Cerebellar nuclear complex (tissue), 1 donor: ENCODE results near the gene C11orf58.

ENCODE experiments used
- DNase-seq, 2 experiments: peaks; one replicate each; lab custom pipeline; 2025; lab: John Stamatoyannopoulos, UW

Gene C11orf58

DNA sequence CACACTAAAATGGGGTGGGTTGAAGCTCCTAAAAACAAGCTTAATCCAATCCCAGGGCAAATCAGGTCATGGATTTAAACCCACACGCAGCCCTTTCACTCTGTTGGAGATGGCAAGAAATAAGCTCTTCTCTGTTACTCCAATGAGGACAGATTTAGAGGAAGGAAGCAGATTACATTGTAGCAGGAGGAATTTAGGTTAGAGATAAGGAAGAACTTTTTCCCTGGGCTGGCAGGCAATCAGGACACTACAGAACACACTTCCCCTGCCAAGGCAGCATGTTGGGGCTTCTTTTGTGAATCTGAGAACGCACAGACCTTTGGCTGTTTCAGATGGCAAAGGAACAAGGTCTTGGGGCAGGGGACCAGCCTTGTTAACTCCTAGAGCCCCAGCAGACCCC is 46.2 kb downstream of the C11orf58 start:
- no peak for DNase-seq

DNA sequence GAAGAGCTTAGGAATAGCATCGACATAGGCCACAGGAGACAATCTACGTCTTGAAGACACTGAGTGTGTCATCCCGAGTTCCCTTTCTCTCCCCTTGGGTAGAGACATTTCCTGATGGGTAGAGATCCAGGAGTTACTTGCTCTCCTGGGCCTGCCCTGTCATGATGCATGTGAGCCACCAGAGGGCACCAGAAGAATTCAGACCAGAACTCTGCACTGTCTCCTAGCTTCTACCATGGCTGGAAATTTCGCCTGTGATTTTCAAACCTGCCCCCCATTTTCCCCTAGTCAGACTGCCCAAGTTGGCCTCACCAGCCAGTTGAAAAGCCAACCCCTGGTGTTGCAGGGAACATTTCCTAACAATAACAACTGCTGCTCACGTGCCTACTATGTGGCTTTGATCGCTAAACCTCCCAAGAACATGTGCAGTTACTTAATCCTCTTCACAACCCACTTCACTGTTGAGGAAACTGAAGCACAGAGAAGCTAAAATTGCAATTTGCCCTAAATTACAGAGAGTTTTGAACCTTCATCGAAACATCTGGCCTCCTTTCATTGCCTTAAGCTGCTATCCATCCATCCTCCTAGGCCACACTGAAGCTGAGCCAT is 47.2 kb downstream of the C11orf58 start:
- DNase-seq: no peak

DNA sequence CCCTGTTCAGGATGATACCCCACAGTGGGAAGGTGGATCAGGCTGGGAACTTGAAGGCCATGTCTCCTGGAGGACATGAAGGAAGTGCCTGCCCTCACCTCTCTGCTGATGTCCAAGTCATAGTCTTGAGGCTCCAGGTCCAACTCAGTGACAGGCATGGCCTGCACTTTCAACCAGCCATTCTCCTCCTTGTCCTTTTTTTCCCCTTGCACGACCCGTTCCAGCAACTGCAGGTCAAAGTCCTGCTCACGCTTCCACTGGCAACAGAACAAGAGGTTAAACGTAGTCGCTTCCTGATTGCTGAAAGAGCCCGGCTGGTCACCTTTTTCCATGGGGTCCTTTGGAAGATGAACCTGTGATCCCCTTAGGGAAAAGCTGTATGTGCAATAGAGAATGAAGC is 47.7 kb downstream of the C11orf58 start:
- DNase-seq: no peak

DNA sequence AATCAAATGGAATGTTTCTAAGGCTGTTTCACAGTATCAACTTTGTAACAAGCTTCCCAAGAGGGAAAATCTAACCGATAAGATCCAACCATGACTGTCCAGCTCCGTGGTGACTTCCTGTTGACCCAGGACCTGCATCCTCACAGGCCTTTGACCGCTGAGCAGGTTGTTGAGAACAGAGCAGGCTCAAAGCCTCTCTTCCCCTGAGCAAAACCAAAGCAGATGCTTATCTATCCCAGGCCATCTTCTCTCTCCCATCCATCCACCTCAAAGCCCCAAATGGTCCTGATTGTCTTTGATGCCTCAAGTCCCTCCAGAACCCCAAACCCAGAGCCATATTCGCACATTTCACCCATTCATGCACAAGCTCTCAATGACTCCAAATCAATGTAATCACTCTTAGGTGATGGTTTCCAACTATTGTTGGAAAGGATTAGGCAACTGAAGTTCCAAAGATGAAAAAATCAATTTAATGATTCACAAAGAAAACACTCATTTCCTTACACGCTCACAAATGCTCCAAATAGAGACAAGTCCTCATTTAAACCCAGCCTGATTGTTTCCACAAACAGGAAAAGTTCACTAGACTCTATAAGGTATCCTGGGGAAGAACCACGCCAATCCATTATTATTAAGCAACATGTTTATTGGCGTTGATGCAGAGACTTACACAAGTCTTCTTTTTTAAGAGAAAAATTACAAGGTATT is 48.7 kb downstream of the C11orf58 start:
- DNase-seq: no peak

DNA sequence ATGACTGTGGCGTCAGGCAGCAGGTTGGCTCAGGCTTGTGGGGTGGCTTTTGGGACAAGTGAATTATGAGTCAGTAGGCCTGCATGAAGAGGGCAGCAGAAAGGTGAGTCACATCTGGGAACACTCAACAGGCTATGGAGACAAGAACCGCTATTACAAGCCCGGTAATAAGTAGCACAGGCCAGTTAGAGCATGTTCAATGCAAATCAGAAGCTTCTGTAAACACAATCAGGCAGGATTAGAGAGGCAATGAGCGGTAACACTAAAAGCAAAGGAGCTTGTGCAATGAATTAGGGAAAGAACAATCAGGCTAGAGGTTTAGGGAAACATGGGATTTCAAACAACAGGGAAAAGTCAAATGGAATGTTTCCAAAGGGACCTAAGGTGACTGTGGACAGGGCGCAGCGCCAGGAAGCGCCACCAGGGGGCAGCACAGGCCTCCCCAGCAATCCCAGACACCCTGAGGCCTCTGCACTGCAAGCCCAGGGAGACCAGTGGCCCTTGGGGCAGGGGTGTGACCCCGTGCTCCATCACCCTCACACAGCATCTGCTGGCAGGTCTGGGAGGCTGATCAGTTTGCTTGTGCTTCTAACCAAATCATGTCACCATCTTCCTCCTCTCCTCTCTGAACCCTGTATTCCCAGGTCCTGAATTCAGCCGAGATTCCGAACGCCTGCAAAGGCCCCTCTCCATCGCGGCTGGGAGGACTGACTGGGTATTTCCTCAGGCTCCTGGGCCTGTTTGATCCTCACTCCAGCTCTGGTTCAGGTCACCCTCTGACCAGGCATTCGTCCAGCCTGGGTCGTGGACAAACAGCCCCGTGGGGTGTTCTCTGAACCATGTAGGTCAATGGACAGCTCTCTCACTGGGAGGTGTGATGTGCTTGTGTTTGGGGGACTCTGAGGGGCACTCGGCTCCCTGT is 50.0 kb downstream of the C11orf58 start:
- no peak for DNase-seq

DNA sequence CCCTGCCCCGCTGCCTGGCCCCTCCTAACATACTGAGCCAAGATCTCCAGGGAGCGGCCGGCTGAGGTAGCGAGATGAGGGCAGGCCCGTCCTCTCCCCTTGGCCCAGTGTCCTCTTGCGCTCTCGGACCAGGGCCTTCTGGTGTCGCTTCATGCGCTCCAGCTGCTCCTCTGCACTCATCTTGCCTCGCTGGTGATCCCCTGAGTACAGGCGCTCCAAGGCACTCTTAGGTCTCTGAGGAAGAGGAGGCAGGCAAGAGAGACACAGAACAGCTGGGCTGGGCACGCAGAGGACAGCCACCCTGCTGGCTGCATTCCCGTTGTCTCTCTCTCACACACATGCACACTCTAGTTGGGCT is 50.6 kb downstream of the C11orf58 start:
- no peak for DNase-seq

DNA sequence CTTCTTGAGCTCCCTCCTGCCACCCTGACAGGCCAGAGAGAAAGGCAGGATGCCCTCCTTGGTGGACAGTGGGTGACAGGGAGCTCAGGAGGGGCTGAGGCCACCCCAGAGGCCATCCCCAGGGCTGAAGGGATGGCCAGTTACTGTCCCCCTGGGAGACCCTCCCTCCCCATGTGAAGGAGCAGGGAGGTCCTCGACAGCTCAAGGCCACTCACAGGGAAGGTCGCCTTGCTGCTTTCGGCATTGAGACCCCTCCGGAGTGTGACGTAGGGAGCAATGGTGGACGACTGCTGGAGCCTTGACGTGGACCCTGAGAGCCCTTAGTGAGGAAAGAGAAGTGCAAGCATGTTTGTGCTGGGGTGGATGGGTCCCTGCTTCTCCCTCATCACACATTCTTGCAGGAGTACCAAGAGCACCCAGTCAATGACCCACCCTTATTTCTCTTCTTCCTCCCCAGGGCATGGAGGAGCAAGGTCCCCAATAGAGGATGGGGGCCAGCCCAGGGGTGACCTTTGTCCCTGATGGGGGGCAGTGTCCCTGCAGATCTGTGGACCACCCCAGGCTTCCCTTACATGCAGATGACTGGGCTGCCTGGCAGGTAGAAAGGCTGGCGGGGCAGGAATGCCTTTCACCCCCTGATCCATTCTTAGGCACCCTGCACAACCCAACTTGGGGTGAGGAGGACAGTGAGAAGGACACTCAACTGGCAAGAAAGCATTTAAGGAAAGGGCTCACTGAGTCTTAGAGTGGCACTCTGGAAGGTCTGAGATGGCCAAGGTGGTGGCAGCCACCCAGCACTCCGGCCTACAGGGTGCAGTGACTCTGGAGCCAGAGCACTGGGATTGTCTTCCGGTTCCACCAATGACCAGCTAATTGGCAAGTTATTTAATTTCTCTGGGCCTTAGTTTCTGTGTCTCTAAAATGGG is 51.4 kb downstream of the C11orf58 start:
- no peak for DNase-seq

DNA sequence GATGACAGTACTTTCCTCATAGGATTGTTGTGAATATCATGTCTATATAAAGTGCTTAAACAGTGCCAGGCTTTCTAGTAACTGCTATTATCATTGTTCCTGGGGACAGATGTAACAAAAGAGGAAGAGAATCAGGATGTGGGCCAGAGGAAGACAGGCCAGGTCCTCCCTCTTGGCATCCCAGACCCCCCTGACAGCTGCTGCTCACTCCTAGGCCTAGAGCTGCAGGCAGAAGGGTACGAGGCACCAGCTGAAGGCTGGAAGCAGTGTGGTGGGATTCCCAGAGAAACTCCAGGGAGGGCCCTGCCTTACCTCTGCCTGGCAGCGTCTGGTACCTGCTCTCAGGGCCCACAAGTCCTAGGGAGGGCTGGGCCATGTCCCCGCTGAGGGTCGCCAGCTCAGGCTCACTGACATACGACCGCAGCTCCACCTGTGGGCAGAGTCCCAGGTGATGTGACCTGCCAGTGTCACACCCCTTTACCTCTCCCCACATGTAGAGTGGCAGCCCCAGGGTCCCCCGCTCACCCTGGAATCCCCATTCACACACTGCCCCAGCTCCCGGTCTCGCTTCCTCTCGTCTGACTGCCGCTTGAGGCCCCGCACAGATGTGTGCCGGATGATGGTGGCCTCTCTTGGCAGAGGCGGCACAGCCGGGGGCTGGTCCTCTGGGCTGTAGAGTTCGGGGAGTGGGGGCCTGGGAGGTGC is 52.2 kb downstream of the C11orf58 start:
- no peak for DNase-seq

DNA sequence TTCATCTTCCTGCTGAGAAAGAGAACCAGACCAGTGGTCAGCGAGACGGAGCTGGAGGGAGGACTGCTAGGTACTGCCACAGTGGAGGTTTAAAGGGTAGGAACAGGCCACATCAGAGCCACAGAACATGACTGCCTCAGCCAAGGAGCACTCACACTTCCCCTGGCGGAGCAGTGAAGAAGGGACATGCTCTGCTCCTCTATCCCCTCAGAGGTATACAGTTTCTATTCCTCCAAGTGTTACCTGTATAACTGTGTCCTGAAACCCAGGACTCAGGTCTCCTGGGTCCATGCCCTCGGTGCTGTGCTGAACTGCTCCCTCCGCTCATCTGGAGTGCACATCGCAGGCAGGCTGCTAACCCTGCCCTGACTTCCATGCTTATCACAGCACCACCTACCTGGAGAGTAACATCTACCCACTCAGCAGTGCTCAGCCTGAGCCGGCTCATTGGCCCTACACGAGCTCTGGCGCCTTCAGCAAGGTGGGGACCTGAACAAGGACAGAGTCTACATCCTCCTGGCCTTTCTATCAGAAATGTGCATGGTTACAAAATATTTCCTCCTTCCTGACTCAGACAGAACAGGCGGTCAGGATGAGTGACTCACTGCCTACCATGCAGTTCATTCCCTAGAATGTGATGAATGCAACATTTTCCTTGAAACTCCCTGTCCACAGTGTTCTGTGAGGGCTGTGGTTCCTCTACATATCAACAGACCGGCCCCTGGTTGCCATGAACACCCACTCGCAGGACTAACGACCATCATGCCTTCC is 52.9 kb downstream of the C11orf58 start:
- no peak for DNase-seq

DNA sequence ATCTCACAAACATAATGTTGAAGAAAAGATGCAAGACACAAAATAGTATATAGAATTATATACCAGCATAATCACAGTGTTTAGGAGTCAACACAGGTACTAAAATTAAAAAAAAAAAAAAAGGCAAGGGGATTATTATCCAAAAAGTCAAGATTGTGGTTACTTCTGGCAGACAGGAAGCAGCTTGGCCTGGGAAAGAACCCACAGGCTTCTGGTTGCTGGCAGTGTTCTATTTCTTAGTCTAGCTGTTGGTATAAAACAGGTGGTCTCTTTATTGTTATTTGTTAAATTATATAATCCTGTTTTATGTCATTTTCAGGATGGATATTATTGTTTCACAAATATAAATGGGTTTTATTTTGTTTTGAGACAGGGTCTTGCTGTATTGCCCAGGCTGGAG is 54.0 kb downstream of the C11orf58 start:
- DNase-seq: no peak

DNA sequence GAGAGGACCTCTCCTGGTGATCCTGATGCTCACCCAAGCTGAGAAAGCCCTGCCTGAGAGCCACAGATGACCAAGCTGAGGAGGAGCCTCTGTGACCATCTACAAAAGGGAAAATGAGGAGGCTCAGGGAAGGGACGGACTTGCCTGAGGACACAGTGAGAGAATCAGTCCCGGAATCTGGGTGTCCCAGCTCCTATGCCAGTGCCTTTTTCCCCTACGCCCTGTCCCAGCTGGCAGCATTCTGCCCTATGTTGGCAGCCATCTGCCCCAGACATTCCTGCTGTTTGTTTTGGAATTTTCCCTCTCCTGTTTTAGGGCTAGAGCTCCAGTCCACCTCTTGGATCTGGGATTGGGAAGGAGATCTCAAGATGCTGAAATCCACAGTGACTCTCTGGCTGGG is 54.6 kb downstream of the C11orf58 start:
- DNase-seq: no peak

DNA sequence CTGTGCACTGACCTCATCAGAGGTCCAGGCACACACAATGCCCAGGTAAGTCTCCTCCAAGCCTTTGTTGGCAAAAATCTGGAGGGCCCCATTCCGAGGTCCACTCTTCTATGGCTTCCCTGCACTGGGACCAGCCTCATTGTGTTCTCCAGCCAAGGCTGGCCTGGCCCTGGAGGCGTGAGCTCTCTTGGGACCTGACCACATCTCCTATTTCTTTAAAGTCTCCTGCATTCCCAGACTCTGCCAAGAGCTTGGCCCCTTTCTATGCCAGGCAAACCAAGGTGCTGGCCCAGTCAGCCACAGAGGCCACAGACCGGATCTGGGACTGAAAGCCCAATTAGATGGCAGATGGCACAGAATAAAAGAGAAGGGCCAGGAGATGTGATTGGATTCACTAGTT is 55.1 kb downstream of the C11orf58 start:
- DNase-seq: no peak

DNA sequence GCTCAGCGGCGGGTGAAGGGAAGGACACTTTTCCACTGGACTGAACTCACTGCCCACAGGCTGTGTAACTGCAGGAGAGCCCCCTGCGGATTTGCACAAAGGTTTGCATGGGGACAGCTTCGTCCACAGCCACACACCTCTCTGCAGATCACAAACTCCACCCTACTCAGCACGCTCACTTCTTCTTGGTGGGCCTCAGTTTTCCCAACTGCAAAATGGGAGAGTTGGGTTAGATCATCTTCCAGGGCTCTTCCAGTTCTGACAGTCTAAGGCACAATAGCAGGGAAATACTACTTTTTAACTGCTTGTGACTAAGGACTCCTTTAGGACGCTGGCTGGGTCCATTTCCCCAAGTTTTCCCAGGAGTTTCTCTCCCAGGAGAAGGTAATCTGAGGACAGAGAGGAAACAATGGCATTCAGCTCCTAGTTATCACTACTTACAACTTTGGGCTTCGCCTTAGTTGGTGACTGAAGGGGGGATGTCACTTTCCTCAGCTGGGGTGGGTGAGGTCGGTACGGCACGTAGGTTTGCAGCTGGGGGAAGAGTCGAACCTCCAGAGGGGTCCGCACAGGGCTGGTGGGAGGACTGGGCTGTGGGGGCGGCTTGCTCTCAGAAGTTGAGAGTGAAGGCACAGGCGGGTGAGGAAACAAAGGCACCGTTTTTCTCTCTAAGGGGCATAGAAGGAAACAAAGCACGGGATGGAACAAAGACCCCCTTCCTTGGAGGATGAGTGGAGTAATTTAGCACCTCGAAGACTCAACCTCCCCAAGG is 55.8 kb downstream of the C11orf58 start:
- DNase-seq: no peak

DNA sequence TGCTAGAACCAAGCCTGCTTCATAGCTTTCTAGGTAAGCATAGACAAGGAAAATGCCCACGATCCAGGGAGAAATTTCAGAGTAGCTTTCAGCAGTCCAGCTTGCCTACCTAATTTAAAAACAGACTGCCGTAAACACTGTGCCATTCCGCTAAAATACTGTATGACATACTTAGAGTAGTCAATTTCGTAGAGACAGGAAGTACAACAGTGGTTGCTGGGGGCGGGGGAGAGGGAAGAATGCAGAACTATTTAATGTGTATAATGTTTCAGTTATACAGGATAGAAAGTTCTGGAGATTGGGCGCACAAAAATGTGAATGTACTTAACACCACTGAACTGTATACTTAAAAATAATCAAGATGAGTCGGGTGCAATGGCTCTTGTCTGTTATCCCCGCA is 56.7 kb downstream of the C11orf58 start:
- DNase-seq: no peak

DNA sequence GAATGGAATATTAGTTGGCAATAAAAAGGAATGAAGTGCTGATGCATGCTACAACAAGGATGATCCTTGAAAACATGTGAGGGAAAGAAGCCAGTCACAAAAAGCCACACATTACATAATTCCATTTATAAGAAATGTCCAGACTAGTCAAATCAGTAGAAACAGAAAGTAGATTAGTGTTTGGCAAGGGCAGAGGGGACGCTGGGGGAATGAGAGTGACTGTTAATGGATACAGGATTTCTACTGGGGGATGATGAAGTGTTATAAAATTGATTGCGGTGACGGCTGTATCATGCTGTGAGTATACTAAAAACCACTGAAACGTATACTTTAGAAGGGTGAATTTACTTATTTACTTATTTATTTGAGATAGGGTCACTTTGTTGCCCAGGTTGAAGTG is 57.9 kb downstream of the C11orf58 start:
- DNase-seq: no peak

DNA sequence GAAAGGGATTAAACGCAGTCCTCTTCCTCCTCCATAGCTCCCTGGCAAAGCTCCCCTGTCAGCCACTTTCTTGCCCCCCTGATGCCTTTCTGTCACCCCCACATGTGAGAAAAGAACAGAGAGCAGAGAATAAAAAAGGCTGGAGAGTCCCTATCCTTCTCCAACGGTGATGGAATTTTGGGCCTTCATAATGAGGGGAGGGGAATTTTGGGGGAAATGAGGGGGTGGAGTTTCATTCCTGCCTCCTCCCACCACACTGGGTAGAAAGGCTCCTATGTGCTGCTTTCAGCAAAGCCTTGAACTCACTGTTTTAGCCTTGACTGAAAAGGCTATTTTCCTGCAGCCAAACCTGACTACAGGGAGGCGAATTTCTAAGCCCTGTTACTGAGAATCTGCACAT is 59.3 kb downstream of the C11orf58 start:
- no peak for DNase-seq

DNA sequence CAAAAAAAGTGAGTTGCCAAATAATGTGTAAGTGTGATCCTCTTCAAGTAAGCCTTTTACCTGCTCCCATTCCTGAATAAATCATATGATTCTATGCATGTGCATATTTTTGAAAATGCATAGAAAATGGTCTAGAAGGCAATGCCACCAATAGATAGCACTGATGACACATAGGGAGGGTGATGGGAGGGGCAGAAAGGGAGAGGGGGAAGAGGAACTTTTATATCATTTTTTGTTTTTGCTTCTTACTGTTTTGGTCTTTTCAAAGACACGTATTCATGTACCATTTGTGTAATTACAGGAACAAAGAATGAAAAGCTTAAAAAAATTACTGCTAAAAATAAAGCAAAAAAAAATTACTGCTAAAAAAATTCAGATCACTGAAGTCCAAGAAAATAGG is 60.8 kb downstream of the C11orf58 start:
- DNase-seq: no peak

DNA sequence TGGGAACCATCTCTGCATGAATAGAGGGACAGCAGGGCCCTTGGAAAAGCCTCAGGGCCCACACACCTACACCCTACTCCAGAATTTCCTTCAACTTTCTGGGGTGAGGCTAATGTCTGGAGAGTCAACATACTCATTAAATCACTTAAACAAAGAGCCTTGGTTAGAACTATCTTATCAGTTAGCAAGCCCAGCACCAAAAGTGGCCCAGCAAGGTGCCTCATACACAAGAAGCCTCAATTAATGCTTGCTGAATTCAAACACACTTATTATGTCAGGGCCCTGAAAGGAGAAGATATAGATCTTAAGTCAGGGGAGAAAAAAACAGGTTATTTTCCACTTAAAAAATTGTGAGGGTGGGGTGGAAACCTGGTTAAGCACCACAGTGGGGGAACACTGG is 61.4 kb downstream of the C11orf58 start:
- DNase-seq: no peak

DNA sequence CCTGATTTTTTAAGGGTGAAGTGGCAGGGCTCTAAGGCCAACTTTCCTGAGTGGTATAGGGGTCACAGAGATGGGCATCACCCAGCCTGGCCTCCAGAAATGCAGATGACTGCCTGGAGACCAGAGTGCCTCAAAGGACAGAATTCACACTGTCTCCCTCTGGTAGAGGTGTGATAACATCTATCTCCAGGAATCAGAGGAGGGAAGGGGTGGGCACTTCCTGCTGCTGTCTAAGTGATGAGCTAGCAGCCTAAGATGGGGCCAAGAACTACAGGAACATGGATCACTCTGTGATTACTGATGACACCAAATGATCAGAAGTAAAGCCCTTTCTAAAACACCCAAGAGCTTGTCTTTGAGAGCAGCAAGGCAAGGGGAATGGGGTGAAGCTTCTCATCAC is 61.9 kb downstream of the C11orf58 start:
- DNase-seq: no peak
